RWPE1 (cell line): ENCODE results near the gene MAP2K6.
A peak's percentile ranks its signal among the peaks of the same experiment; 100 is the strongest.

Source experiments
- CTCF ChIA-PET: fragments of 350-600 bp; sonication (Branson Sonifier 250); formaldehyde crosslinking; extraction: SDS; loops from one replicate; lab custom pipeline; 2021; lab: Yijun Ruan, JAX
- POLR2A ChIA-PET: fragments of 400-600 bp; formaldehyde crosslinking; extraction: SDS; loops from one replicate; lab custom pipeline; 2020; ENCODE audit warnings: antibody characterized with exemption; ENCODE audit not compliant: low non-redundant PET; lab: Yijun Ruan, JAX
- DNase-seq: peaks from one replicate; pipeline ENCODE4 v3.0.0; 2012; ENCODE audit warnings: low spot score
- H3K27ac ChIP-seq: fragments of 450-650 bp; 2 replicates; pipeline ENCODE4 v1.5.1; 2017
- TF ChIP-seq, protein P1 (sequence below): fragments of 450-650 bp; conservative IDR thresholded peaks from 2 replicates; pipeline ENCODE4 v1.5.1; 2017; ENCODE audit warnings: low read depth, mild to moderate bottlenecking

MAP2K6 gene

DNA sequence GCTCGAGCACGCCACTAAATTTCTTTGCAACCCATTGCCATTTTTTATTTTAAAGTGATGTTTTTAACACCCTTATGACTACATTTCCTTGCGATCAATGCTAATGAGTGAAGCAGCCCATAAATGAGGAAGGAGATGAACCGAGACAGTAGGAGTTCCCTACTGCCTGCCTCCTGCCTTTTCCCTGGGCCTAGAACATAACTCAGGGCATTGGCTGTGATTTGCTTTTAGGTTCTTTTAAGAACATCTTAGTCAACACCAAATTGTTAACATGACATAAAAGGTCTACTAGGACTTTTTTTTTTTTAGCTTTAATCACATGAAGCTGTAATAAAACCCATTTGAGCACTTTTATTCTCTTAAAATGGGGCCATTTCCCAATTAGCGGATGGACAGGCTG, 81.3 kb downstream of the MAP2K6 start:
- DNase-seq: no peak
- H3K27ac ChIP-seq: no peak overlapping the region
- TF ChIP-seq, protein P1, sequence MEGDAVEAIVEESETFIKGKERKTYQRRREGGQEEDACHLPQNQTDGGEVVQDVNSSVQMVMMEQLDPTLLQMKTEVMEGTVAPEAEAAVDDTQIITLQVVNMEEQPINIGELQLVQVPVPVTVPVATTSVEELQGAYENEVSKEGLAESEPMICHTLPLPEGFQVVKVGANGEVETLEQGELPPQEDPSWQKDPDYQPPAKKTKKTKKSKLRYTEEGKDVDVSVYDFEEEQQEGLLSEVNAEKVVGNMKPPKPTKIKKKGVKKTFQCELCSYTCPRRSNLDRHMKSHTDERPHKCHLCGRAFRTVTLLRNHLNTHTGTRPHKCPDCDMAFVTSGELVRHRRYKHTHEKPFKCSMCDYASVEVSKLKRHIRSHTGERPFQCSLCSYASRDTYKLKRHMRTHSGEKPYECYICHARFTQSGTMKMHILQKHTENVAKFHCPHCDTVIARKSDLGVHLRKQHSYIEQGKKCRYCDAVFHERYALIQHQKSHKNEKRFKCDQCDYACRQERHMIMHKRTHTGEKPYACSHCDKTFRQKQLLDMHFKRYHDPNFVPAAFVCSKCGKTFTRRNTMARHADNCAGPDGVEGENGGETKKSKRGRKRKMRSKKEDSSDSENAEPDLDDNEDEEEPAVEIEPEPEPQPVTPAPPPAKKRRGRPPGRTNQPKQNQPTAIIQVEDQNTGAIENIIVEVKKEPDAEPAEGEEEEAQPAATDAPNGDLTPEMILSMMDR: no peak
- POLR2A ChIA-PET: no interaction called here
- CTCF ChIA-PET: interaction anchor here (0.6 kb wide), 1 partner anchor 167 kb away, joined by 4 read pairs; no protein-coding TSS in a partner anchor

DNA sequence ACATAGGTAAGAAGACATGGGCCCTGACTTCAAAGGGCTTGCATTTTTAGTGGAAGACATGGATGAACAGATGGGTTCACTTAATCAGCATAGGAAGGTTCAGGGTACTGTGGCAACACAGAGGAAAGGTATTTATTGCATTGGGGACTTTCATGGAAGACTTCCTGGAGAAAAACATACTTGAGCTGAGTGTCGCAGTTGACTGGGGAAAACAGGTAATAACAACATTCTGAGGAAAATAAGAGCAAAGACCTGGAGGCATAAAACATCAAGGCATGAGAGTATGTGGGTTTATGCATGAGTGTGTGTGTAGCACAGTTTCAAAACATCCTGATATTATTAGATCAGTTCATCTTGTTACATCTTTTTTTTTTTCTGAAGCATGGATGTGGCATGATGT, 82.7 kb downstream of the MAP2K6 start:
- no peak overlapping the region for H3K27ac ChIP-seq
- CTCF ChIA-PET: no interaction called here
- DNase-seq: no peak
- TF ChIP-seq, protein P1: no peak
- POLR2A ChIA-PET: no interaction called here

GRCh38 chr17:69499318-69499717, 84.8 kb downstream of the MAP2K6 start:
- ChIA-PET POLR2A (no interaction called here), CTCF (no interaction called here)
- H3K27ac ChIP-seq: no peak overlapping the region
- DNase-seq: no peak
- TF ChIP-seq, protein P1: no peak

DNA sequence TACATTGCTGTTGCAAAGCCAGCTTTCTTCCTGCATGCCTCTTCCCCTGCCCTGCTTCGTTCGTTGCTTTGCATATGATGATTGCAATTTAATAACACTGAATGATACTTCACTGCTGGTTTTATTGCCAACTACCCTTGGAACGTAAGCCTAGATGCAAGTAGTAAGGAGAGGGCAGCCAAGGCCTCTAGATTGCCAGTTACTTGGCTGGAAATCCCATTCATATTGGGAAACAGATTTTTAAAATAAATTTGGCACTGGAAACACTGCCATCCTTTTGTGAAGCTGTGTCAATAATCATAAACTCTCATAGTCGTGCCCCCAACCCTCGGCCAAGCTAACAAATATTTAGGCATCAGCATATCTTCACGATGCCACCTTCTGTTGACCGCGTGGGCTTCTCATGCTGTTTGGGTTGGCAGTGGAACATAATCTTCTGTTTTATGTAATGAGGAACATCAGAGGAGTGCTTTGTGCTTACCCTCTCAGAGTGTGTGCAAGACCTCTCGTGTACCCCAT, 86.5 kb downstream of the MAP2K6 start:
- TF ChIP-seq, protein P1: no peak
- H3K27ac ChIP-seq: peak overlapping the region; percentile 70
- ChIA-PET CTCF (interaction anchor here (0.7 kb wide), 2 partner anchors 10 to 188 kb away, joined by 3 to 5 read pairs; no protein-coding TSS in a partner anchor), POLR2A (no interaction called here)
- no peak for DNase-seq

GRCh38 chr17:69501591-69502468, 87.3 kb downstream of the MAP2K6 start:
- TF ChIP-seq, protein P1: no peak
- ChIA-PET POLR2A (no interaction called here), CTCF (interaction anchor here (0.7 kb wide), 2 partner anchors 107 to 189 kb away, joined by 3 to 4 read pairs; no protein-coding TSS in a partner anchor)
- peak overlapping the region; percentile 81 for H3K27ac ChIP-seq
- no peak for DNase-seq

DNA sequence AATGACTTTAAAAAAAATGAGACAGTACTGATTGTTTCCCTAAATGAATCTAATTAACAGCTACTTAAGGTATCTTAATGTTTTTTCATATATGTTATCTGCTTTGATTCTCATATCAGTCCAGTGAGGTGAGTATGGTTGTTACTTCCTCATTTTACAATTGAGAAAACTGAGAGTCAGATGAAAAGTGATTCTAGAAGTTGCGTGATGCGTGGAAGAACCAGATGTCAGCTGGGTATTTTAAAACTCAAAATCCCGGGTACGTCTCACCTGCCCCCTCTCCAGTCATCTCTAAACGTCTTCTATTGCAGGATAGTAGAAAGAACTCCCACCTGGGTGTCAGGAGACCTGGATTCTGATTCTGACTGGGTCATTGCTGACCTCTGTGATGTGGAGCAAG, 89.2 kb downstream of the MAP2K6 start:
- ChIA-PET POLR2A (no interaction called here), CTCF (no interaction called here)
- no peak for DNase-seq
- H3K27ac ChIP-seq: no peak overlapping the region
- TF ChIP-seq, protein P1: no peak
